Nephron (organoid): ENCODE measurements around the gene RBL2.
"Not testable (repeated sequence)": the region's sequence is repeated elsewhere in the genome, so short reads cannot be mapped to it uniquely, and the experiment has no call there.

Source experiments
- H3K27ac Mint-ChIP-seq, 3 experiments: 2 replicates each; pipeline ENCODE4 v1.8.0; 2020; ENCODE audit warnings: mixed read lengths in 3 of 3, mild to moderate bottlenecking in 2 of 3, moderate library complexity in 1 of 3
- H3K27me3 Mint-ChIP-seq: 2 replicates; pipeline ENCODE4 v1.8.0; 2021; ENCODE audit warnings: low read depth, mild to moderate bottlenecking, moderate library complexity, mixed read lengths
- H3K36me3 Mint-ChIP-seq: 2 replicates; pipeline ENCODE4 v1.8.0; 2020; ENCODE audit warnings: low read depth, mixed read lengths
- H3K4me1 Mint-ChIP-seq: 2 replicates; pipeline ENCODE4 v1.8.0; 2020; ENCODE audit warnings: mixed read lengths
- H3K4me3 Mint-ChIP-seq, 3 experiments: 2 replicates each; pipeline ENCODE4 v1.8.0; 2020; ENCODE audit warnings: mild to moderate bottlenecking in 3 of 3, mixed read lengths in 3 of 3, moderate library complexity in 2 of 3
- H3K9me3 Mint-ChIP-seq: 2 replicates; pipeline ENCODE4 v1.8.0; 2020; ENCODE audit warnings: mixed read lengths
- TF ChIP-seq, protein P1 (sequence below), 3 experiments: fragments of 200-600 bp; sonication (generic); IDR thresholded peaks; one replicate each; pipeline ENCODE4 v1.5.0; 2021; ENCODE audit warnings: antibody characterized with exemption in 3 of 3; ENCODE audit not compliant: unreplicated experiment in 3 of 3

RBL2 gene

DNA sequence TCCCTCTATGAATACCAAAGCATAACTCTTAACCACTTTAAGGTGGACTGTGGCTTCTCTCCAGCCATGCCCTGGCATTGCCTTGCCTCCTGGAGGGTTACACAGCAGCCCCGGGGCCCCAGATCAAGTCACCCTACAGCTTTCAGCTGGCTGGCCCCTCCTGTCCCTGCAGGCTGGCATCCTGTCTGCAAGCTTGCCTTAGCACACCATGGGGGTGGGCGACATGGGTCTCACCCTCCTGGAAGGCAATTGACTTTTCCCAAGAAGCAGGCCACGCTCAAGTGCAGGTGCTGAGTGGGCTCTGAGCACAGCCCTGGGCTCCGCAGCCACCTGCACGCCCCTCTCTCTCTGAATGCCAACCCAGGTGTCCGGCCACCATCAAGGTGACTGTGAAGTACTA lies 94.5 kb downstream of the RBL2 start:
- Mint-ChIP-seq H3K9me3 (no peaks in the 10 kb centered on the region), H3K36me3 (no peaks in the 10 kb centered on the region), H3K4me1 (peaks cover 16% of the 10 kb centered on the region), H3K27me3 (peaks cover 2% of the 10 kb centered on the region), H3K4me3 (no peak overlapping the region), H3K27ac (no peak overlapping the region)
- TF ChIP-seq, protein P1, sequence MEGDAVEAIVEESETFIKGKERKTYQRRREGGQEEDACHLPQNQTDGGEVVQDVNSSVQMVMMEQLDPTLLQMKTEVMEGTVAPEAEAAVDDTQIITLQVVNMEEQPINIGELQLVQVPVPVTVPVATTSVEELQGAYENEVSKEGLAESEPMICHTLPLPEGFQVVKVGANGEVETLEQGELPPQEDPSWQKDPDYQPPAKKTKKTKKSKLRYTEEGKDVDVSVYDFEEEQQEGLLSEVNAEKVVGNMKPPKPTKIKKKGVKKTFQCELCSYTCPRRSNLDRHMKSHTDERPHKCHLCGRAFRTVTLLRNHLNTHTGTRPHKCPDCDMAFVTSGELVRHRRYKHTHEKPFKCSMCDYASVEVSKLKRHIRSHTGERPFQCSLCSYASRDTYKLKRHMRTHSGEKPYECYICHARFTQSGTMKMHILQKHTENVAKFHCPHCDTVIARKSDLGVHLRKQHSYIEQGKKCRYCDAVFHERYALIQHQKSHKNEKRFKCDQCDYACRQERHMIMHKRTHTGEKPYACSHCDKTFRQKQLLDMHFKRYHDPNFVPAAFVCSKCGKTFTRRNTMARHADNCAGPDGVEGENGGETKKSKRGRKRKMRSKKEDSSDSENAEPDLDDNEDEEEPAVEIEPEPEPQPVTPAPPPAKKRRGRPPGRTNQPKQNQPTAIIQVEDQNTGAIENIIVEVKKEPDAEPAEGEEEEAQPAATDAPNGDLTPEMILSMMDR (IDR thresholded peaks at IDR 0.05; ENCODE audit: unreplicated experiment in 3 of 3): no peak

DNA sequence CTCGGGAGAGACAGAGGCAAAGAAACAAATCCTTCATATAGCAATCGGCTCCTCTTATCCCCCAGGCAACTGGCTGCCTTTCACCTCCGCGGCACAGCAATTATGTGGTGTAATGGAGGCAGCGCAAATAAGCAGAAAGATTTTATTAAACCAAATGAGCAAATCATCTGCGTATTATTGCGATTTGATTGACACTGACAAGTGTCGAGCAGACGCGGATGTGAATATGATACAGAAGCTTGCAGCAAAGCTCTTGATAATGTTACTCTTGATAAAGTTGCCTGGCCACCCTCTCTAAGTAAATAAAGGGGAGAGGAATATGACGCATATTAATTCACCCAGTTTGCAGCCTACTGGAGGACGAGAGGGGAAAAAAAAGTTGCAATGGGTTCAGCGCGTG lies 95.2 kb downstream of the RBL2 start:
- Mint-ChIP-seq H3K9me3 (no peaks in the 10 kb centered on the region), H3K27ac (peak overlapping the region in 2 of 3 experiments; percentile 56 to 79), H3K4me3 (no peak overlapping the region), H3K4me1 (peaks cover 16% of the 10 kb centered on the region), H3K27me3 (no peaks in the 10 kb centered on the region), H3K36me3 (no peaks in the 10 kb centered on the region)
- TF ChIP-seq, protein P1 (IDR thresholded peaks at IDR 0.05; ENCODE audit: unreplicated experiment in 3 of 3): no peak

DNA sequence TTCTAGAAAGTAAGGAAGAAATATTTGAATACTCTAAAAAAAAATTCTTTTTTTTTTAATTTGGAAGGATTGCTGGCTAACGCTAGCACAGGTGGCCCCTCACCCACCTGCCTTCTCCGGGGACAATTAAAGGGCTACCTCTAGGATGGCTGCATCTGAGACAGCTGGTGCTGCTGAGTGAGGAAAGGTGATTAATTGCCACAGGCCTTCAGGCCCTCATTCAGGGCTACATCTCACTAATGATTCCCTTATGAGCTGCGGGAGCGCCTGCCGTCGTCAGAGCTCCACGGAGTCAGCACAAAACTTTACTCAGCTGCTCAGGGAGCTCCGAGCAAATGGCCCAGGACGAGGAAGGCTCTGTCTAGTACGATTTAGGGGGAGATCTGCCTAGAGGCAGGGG lies 95.8 kb downstream of the RBL2 start:
- Mint-ChIP-seq H3K27me3 (no peaks in the 10 kb centered on the region), H3K36me3 (no peaks in the 10 kb centered on the region), H3K9me3 (no peaks in the 10 kb centered on the region), H3K27ac (peak overlapping the region; percentile 42 to 85 (median 78)), H3K4me3 (no peak overlapping the region), H3K4me1 (peaks cover 16% of the 10 kb centered on the region)
- TF ChIP-seq, protein P1 (IDR thresholded peaks at IDR 0.05; ENCODE audit: unreplicated experiment in 3 of 3): no peak

DNA sequence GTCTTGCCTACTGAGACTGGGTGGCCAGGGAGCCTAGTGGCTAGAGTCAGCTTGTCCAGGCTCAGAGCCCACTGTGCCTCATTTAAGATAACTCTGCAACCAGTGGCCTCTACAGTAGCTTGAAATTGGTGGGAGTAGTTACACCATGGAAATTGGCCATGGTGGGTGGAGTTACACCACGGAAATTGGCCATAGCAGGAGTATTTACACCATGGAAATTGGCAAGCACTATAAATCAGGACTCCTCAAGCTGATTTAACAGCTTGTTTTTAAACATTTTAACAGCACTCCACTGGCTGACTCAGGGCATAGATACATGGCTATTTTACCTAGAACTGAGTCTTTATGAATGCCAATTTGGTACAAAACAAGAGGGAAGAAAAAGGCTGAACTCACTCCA lies 96.5 kb downstream of the RBL2 start:
- H3K9me3 Mint-ChIP-seq: no peaks in the 10 kb centered on the region
- no peak overlapping the region for H3K4me3 Mint-ChIP-seq
- no peaks in the 10 kb centered on the region for H3K36me3 Mint-ChIP-seq
- TF ChIP-seq, protein P1 (IDR thresholded peaks at IDR 0.05; ENCODE audit: unreplicated experiment in 3 of 3): no peak
- no peaks in the 10 kb centered on the region for H3K27me3 Mint-ChIP-seq
- H3K4me1 Mint-ChIP-seq: peaks cover 16% of the 10 kb centered on the region
- peak overlapping the region in 1 of 3 experiments; percentile 42 for H3K27ac Mint-ChIP-seq

DNA sequence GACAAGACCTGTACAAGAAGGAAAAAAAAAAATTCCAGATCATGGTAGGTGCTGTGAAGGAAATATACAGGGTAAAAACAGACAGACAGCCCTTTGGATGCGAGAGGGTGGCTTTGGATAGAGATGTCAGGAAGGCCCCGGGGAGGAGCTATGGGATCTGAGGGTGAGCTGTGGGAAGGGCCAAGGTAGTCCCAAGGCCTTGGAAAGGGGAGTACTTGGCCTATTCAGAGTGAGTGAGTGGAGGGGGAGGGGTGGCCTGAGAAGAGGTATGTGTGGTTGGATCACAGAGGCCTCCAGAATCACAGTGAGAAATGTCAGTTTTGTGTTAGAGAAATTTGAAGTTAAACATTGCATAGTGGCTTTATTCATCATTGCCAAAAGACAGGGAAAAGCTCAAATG lies 99.9 kb downstream of the RBL2 start:
- TF ChIP-seq, protein P1 (IDR thresholded peaks at IDR 0.05; ENCODE audit: unreplicated experiment in 3 of 3): no peak
- peaks cover 4% of the 10 kb centered on the region for H3K36me3 Mint-ChIP-seq

DNA sequence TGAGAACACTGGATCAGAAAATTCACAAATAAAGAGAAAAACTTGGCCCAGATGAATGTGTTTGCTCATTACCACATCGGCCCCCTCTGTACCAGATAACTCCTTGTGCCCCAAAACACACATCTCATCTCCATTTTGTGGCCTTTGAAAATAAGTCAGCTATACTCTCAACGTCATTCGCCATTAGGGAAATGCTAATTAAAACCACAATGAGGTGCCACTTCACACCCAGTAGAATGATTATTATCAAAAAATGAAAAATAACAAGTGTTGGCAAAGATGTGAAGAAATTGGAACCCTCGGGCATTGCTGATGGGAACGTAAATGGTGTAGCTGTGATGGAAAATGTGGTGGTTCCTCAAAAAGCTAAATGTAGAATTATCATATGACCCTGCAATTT lies 103.4 kb downstream of the RBL2 start:
- Mint-ChIP-seq H3K9me3 (peaks cover 7% of the 10 kb centered on the region), H3K36me3 (peaks cover 4% of the 10 kb centered on the region), H3K27ac (no peak overlapping the region), H3K27me3 (no peaks in the 10 kb centered on the region), H3K4me1 (no peaks in the 10 kb centered on the region), H3K4me3 (no peak overlapping the region)
- TF ChIP-seq, protein P1 (IDR thresholded peaks at IDR 0.05; ENCODE audit: unreplicated experiment in 3 of 3): no peak

More for the DNA sequence above, 99.9 kb downstream of the RBL2 start:
- no peaks in the 10 kb centered on the region for H3K27me3 Mint-ChIP-seq
- no peak overlapping the region for H3K4me3 Mint-ChIP-seq
- H3K9me3 Mint-ChIP-seq: peaks cover 7% of the 10 kb centered on the region
- H3K27ac Mint-ChIP-seq: no peak overlapping the region
- peaks cover 14% of the 10 kb centered on the region for H3K4me1 Mint-ChIP-seq

DNA sequence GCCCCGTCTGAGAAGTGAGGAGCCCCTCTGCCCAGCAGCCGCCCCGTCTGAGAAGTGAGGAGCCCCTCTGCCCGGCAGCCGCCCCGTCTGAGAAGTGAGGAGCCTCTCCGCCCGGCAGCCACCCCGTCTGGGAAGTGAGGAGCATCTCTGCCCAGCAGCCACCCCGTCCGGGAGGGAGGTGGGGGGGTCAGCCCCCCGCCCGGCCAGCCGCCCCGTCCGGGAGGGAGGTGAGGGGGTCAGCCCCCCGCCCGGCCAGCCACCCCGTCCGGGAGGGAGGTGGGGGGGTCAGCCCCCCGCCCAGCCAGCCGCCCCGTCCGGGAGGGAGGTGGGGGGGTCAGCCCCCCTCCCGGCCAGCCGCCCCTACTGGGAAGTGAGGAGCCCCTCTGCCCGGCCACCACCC lies 105.1 kb downstream of the RBL2 start:
- not testable (repeated sequence) for H3K9me3 Mint-ChIP-seq, H3K27ac Mint-ChIP-seq, H3K36me3 Mint-ChIP-seq, H3K27me3 Mint-ChIP-seq, H3K4me3 Mint-ChIP-seq, H3K4me1 Mint-ChIP-seq

DNA sequence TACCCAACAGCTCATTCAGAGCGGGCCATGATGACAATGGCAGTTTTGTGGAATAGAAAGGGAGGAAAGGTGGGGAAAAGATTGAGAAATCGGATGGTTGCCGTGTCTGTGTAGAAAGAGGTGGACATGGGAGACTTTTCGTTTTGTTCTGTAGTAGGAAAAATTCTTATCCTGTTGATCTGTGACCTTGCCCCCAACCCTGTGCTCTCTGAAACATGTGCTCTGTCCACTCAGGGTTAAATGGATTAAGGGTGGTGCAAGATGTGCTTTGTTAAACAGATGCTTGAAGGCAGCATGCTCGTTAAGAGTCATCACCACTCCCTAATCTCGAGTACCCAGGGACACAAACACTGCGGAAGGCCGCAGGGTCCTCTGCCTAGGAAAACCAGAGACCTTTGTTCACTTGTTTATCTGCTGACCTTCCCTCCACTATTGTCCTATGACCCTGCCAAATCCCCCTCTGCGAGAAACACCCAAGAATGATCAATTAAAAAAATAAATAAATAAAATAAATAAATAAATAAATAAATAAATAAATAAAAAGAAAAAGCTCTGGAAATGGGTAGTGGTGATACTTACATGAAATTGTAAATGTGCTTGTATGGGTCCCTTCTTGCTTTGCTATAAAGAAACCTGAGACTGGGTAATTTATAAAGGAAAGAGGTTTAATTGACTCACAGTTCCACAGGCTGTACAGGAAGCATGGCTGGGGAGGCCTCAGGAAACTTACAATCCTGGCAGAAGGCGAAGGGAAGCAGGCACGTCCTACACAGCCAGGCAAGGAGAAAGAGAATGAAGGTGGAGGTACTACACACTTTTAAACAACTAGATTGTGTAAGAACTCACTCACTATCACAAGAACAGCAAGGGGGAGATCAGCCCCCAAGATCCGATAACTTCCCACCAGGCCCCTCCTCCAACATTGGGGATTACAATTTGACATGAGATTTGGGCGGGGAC lies 105.8 kb downstream of the RBL2 start:
- not testable (repeated sequence) for H3K9me3 Mint-ChIP-seq, H3K27me3 Mint-ChIP-seq, H3K27ac Mint-ChIP-seq, H3K4me3 Mint-ChIP-seq, H3K36me3 Mint-ChIP-seq, H3K4me1 Mint-ChIP-seq
